ENCODE results near the gene CNTFR. TPM values are rescaled to one million over a fixed set of nuclear protein-coding genes. Genes with fewer than 3 reads are reported as not detected.
A peak's percentile ranks its signal among the peaks of the same experiment; 100 is the strongest.
"Not testable (repeated sequence)": the region's sequence is repeated elsewhere in the genome, so short reads cannot be mapped to it uniquely, and the experiment has no call there.

Gene CNTFR, protein sequence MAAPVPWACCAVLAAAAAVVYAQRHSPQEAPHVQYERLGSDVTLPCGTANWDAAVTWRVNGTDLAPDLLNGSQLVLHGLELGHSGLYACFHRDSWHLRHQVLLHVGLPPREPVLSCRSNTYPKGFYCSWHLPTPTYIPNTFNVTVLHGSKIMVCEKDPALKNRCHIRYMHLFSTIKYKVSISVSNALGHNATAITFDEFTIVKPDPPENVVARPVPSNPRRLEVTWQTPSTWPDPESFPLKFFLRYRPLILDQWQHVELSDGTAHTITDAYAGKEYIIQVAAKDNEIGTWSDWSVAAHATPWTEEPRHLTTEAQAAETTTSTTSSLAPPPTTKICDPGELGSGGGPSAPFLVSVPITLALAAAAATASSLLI
- total RNA-seq = not detected

- no peak for DNase-seq
Measured at GRCh38 chr9:34589636-34590380, at the start of gene CNTFR. CNTFR (minus strand) TSS chr9:34589724; CDS start chr9:34568981, 20,743 bp downstream.

DNA sequence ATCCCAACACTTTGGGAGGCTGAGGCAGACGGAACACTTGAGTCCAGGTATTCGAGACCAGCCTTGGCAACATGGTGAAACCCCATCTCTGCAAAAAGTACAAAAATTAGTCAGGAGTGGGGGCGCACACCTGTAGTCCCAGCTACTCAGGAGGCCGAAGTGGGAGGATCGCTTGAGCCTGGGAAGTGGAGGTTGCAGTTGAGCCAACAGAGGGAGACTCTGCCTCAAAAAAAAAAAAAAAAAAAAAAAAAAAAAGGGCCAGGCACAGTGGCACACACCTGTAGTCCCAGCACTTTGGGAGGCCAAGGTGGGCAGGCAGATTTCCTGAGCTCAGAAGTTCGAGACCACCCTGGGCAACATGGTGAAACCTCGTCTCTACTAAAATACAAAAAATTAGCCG, 49.8 kb upstream of the CNTFR start:
- not testable (repeated sequence) for DNase-seq

DNA sequence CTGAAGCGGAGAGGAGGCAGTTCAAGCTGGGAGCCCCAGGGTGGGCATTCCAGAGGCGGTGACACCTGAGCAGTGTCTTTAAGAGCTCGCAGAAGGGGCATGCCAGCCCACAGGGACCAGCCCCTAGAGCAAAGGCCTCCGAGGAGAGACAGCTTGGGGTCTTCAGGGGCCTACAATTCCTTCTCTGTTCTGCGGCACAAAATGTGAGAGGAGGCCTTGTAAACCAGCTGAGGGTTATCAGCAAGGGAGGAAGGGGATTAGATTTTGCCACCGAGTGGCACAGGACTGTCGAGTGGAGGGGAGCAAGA, 48.6 kb upstream of the CNTFR start:
- no peak for DNase-seq

DNA sequence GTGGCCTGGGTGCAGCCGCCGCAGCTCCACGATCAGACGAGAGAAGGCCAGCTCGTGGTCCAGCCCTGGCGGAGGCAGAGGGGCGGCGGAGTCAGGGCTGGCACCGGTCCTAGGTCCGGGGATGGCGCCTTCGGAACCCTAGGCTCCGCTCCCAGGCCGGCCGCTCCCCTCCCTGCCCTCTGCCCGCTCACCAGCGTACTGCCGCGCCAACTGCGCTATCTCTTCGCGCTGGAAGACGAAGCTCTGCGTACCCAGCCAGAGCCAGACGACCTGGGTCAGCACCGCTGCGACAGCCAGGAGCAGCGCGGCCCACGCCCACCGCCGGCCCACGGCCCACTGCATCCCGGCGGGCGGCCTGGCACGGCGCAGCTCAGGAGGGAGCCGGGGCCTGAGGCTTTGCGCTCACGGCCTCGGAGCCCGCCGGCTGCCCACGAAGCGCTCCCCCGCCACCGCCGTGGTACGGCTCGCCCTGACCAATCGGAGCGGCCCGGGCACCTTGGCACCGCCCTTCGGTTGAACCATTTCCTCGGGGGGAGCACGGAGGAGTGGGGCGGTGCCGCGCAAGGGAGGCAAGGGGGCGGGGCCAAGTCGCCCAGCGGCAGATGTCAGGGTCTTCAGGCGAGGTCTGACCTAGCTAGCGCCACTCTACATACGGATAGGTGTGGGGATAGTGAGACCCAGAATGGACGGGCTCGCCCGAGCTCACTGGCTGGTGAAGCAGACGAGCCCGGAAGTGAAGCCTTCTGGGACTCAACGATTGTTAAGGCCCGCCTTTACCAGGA, 48.0 kb upstream of the CNTFR start, which contains the start of gene SIGMAR1:
SIGMAR1 (minus strand) TSS at position 432 of the 782 bp plus-strand sequence; CDS start at position 342, 90 bp downstream.
- DNase-seq = peak; percentile 89

DNA sequence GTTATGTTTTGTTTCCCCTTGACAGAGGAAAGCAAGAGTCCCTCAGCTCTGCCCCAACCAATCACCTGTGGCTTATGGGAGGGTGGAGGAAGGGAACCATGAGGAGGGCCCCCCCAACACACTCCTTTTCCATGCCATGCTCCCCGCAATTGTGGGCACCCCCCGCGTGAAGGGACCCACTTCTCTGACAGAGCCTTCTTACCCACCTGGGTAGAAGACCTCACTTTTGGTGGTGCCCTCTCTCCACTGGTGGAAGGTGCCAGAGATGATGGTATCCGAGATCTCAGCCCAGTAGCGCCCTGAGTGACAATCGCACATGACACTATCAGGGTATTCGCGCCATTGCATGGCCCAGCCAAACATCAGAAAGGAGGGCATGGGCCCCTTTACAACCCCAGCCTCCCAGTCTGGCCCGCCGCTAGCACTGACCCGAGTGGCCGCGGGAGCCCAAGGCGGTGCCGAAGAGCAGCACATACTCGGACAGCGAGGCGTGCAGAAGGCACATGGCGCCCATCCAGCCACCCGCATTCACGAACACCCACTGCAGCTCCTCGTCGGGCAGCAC, 47.3 kb upstream of the CNTFR start:
- no peak for DNase-seq

DNA sequence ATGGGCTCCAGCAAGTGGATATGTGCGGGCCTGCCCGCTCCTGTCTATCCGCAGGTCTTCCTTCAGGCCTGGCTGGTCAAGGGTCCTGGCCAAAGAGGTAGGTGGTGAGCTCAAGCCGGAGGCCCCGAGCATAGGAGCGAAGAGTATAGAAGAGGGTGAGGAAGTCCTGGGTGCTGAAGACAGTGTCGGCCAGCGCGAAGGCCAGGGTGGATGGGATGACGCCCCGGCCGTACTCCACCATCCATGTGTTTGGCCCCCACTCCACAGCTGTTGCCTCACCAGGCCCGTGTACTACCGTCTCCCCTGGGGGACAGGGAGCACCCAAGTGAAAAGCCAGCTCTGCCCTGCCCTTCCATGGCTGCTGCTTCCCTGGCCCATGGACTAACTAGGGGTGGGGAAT, 46.0 kb upstream of the CNTFR start:
- DNase-seq = no peak

- no peak for DNase-seq
Measured at GRCh38 chr9:34634551-34635248, 45.2 kb upstream of the CNTFR start.

GRCh38 chr9:34633851-34634550, 44.5 kb upstream of the CNTFR start:
- DNase-seq = peak; percentile 72

DNA sequence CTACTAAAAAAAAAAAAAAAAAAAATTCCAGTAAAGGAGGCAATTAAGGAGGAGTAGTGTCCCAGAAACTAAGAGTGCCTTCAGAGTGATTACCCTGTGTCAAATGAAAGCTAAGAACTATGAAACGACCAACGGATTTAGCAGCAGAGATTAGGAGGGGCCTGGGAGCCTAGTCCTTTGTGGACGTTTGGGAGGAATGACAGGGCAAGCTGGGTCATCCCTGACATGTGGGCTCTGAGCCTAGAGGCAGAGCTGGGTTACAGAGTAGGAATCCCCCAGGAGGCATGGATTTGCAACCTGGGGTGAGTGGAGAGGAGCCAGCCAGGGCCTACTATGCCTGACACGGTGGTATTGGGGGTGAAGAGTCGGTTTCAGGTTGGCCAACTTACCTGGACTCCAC, 43.6 kb upstream of the CNTFR start:
- DNase-seq = no peak

GRCh38 chr9:34630402-34631154, 41.1 kb upstream of the CNTFR start:
- no peak for DNase-seq

GRCh38 chr9:34629491-34629808, 39.9 kb upstream of the CNTFR start:
- no peak for DNase-seq

DNA sequence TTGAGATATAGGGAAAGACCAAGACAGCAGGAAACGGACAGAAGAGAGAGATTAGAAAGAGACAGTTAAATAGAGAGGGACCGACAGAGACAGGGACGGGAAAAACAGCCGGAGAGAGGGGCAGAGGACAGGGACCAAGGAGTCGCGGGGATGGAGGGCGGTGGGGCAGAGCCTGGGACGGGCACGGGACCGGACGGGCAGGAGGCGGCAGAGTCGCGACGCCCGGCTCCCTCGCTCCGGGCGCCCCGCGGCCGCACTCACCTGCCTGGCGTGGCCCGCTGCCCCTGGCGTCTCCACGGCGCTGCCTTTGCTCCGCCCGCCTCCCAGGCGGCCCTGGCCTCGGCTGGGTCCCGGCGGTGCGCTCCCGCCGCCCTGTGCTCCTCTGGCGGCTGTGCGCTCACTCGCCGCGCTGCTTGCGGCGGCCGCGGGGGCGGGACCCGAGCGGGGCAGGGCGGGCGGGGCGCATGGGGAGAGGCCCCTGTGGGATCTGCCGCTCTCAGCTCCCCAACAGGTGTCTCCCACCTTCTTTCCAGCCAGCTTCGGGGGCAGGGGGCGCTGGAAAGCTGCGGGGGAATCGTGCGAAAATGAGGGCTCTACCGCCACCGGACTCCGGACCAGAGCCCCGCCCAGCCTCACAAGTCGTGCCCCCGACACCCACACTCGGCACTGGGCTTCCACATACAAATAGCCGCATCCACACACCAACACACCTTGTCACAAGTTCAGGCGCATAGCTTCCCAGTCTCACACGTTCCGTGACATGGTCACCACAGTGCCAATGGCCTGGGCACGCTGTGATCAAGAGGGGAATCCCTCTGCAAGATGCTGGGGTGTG, 39.3 kb upstream of the CNTFR start, which contains the start of gene ARID3C:
ARID3C (minus strand) TSS at position 411 of the 835 bp plus-strand sequence. CDS start 1,052 bp downstream, outside the sequence.
- no peak for DNase-seq

DNA sequence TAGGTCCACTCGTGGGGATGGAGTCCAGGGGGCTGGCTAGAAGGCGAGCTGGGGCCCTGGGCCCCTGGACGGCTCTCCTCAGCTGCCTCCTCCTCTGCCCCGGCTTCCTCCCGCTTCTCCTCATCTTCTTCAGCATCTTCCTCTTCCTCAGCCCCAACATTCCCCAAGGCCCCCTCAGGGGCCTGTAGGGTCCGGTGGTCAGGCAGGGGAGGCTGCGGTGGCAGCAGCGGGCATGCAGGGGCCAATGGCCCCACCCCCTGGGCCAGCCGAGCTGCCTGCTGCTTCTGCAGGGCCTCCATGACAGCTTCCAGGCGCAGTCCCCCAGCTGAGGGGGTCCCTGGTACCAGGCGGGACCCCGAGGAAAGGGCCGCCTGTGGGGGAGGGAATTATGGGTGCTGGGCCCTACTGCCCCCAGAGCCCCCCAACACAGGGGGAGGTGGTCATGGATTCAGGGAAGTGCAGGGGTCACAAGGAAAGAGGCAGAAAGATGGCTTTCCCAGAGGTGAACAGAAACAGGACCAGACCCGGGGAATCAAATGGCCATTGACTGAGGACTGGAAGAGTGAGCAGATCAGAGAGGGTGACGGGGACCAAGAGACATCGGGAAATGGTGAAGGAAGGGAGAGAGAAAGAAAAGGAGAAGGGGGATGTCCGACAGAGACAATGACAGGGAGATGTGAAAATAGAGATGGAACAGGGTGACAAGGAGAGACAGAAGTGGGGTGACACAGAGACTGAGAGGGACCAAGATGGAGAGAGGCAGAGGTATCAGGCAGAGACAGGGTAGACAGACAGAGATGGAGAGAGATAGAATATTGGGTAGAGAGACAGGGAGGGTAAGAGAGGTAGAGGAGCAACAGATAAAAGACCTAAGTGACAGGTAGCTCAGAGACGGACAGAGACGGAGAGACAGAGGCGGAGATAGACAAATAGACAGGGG, 38.5 kb upstream of the CNTFR start:
- DNase-seq = no peak

DNA sequence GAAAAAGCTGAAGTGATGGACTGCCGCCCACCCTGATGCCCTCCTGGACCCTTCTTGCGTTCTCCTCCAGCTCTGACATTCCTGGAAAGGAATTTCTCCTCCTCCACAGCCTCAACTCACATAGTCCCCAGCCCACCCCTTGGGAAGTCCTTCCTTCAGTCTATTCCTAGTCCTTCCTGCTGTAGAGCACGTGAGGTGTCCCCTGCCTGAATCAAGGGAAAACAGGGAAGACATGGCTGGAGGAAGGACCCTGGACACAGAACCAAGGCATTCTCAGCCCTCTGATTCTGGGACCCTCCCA, 35.6 kb upstream of the CNTFR start:
- no peak for DNase-seq

DNA sequence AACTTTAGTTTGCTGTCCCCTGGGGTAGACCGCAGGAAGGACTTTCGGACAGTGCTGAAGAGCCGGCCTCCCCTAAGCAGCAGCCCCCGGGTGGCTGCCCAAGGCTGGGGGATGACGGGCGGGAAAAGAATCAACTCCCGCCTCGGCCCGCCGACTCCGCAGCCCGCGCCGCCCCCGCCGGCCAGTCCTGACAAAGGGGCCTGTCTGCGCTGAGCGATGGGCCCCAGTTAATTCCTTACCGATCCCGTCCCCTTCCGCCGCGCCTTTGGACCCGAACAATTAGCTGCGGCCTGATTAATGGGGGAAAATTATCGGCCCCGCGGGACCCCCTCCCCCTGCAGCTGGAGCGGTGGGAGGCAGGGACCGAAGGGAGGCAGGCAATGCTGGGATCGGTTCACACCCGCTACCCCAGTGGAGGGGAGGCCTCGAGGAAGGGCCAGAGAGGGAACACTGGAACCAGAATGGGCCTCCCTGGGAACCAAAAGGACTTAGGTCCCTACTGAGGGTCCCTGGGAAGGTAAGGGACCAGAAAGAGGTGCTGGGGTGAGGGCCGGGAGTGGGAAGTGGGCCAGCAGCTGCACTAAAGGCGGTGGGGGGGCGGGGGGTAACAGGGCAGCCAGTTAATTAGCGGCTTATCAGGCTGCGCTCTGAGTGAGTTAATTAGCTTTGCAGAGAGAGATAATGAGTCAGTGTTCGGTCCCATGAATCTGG, 35.1 kb upstream of the CNTFR start:
- no peak for DNase-seq

DNA sequence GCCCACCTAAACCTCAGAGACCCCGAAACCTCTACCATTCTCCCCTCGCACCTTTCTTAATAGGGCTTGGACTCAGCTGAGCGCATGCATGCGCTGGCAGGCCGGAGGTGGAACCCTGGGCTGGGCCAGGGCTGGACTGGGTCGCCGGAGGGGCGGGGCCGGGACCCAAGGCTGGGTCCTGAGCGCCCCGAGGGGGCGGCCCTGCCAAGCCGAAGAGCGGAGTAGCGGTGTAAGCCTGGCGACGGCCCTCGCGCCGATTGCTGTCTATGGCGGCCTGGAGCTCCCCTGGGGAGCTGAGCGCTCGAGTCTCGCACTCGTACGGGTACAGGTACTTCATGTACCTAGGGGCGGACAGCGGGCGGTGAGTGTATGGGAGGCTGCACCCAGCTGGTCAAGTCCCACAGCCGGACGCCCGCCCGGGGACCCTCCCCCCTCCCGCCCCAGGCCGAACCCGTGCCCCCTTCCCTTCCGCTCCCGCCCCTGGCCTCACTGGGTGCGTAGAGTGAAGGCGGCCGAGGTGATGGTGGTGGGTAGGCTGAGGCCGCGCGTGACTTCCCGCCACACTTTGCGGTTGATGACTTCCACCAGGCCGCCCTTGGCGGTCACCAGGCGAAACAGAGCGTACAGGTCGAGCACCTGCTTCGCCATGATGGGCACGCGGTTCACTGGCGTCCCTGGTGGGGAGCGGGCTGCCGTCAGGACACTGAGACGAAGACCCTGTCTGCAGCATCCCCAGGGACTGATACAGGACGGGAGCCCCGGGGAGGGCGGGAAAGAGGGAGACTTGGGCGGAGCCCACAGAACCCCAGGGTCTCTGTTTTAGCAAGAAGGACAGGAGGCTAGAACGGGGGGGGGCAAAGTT, 34.1 kb upstream of the CNTFR start:
- no peak for DNase-seq

Measured in effector CD4-positive, alpha-beta T cell (primary cell).